Mucosa of rectum (tissue), 2 donors: Measurements from ENCODE around the gene OR10G6.

ENCODE experiments used
- H3K27ac ChIP-seq, 2 donors: one replicate each; pipeline ENCODE4 v1.7.0; 2013; ENCODE audit warnings: inconsistent platforms in 2 of 2, low read depth in 2 of 2, low read length in 2 of 2
- H3K27me3 ChIP-seq, 2 donors: one replicate each; pipeline ENCODE4 v1.7.0; 2013; ENCODE audit warnings: low read length in 2 of 2; ENCODE audit not compliant: control insufficient read depth in 2 of 2, insufficient read depth in 2 of 2
- H3K36me3 ChIP-seq, 2 donors: one replicate each; pipeline ENCODE4 v1.7.0; 2013; ENCODE audit warnings: low read length in 2 of 2; ENCODE audit not compliant: control insufficient read depth in 2 of 2, insufficient read depth in 2 of 2
- H3K4me1 ChIP-seq, 2 donors: one replicate each; pipeline ENCODE4 v1.7.0; 2013; ENCODE audit warnings: low read length in 2 of 2, mild to moderate bottlenecking in 1 of 2; ENCODE audit not compliant: control insufficient read depth in 2 of 2, insufficient read depth in 2 of 2
- H3K4me3 ChIP-seq, 2 donors: one replicate each; pipeline ENCODE4 v1.7.0; 2013; ENCODE audit warnings: low read length in 2 of 2
- H3K9ac ChIP-seq, 2 donors: one replicate each; pipeline ENCODE4 v1.7.0; 2013; ENCODE audit warnings: low read length in 2 of 2, low read depth in 1 of 2, mild to moderate bottlenecking in 1 of 2
- H3K9me3 ChIP-seq, 2 donors: one replicate each; pipeline ENCODE4 v1.7.0; 2013; ENCODE audit warnings: low read length in 2 of 2; ENCODE audit not compliant: control insufficient read depth in 2 of 2
- donor health status: healthy.
- donor health status: Normal muscosa, but diverticular disease.

OR10G6 gene

DNA sequence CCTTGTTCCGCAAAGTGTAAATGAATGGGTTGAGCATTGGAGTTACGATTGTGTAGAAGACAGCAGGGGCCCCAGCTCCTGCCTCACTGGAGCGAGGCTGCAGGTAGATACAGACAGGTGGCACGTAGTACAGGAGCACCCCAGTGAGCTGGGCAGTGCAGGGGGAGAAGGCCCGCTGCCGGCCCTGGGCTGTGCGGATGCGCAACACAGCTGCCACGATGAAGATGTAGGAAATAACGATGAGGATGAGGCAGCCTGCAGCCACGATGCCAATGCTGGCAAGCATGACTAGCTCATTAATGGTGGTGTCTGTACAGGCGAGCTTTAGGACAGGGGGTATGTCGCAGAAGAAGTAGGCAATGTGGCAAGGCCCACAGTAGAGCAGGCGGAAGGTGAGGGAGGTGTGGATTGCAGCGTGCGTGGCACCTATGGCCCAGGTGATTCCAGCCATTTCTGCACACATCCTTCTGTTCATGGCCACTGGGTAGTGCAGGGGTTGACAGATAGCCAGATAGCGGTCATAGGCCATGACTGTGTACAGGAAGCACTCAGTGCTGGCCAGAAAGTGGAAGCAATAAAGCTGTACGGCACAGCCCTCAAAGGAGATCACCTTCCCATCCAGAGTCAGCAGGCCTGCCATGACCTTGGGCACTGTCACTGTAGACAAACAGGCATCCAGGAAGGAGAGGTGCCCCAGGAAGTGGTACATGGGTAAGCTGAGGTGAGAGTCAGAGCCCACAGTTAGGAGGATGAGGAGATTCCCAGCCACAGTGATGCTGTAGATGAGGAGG is 18.0 kb downstream of the OR10G6 start:
- Histone ChIP-seq H3K27me3 (no peaks in the 10 kb centered on the region), H3K4me3 (no peak overlapping the region)

DNA sequence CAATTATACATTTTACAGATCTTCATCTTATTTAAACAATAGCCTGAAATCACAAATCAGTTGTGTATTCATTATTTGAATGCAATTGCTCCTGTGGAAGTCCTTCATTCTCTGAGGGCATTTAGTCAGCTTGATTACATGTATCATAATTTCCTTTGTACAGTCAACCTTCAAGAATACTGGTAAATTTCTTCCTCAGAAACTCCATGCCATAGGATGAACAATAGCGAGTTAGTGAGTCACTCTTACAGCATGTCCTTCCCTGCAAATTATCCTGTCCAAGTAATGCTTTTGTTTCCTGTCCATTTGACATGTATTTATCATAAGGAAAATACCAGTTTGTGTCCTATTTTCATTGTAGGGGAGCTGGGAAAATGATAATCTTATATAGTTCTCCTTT is 21.1 kb downstream of the OR10G6 start:
- H3K27ac ChIP-seq, result no peak overlapping the region
- H3K4me1 ChIP-seq, result no peaks in the 10 kb centered on the region
- no peaks in the 10 kb centered on the region for H3K27me3 ChIP-seq
- no peaks in the 10 kb centered on the region for H3K36me3 ChIP-seq
- no peaks in the 10 kb centered on the region for H3K9me3 ChIP-seq
- H3K4me3 ChIP-seq, result no peak overlapping the region
- H3K9ac ChIP-seq, result no peak overlapping the region

More for the DNA sequence above, 18.0 kb downstream of the OR10G6 start:
- Histone ChIP-seq H3K36me3 (no peaks in the 10 kb centered on the region), H3K4me1 (no peaks in the 10 kb centered on the region), H3K9me3 (no peaks in the 10 kb centered on the region), H3K27ac (no peak overlapping the region), H3K9ac (no peak overlapping the region)

DNA sequence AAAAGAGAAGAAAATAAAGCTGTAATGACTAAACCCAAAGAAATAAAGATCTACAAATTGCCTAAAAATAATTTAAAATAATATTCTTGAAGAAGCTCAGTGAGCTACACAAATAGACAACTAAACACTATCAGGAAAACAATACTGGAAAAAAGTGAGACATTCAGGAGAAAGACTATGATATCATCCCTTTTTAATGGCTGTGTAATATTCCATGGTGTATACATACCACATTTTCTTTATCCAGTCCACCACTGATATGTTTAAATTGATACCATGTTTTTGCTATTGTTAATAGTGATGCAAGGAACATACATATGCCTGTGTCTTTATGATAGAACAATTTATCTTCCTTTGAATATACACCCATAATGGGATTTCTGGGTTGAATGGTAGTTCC is 38.2 kb downstream of the OR10G6 start:
- no peak overlapping the region for H3K27ac ChIP-seq
- no peaks in the 10 kb centered on the region for H3K27me3 ChIP-seq
- H3K4me1 ChIP-seq, result no peaks in the 10 kb centered on the region
- H3K9ac ChIP-seq, result no peak overlapping the region
- H3K9me3 ChIP-seq, result no peaks in the 10 kb centered on the region
- no peaks in the 10 kb centered on the region for H3K36me3 ChIP-seq
- H3K4me3 ChIP-seq, result no peak overlapping the region

DNA sequence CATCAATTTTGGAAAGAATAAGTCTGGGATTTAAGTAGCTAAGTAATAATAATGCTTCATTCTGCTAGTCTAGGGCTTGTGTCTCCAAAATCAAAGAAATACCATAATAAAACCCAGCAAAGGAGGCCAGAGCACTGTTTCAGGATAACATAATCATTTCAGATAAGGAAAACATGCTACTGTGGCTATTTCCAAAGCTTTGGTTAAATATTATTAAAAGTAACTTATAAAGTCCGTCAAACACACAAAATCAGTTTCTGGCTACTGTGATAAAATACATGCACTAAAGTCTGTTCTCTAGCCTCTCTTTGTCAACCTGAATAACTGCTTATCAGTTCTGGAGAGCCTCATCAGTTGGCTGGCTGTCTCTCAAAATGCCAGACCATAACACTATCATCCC is 49.8 kb downstream of the OR10G6 start:
- Histone ChIP-seq H3K4me1 (no peaks in the 10 kb centered on the region), H3K27me3 (no peaks in the 10 kb centered on the region), H3K9ac (no peak overlapping the region), H3K9me3 (no peaks in the 10 kb centered on the region), H3K4me3 (no peak overlapping the region), H3K27ac (no peak overlapping the region), H3K36me3 (no peaks in the 10 kb centered on the region)
